Measurements from ENCODE around the gene POFUT2.
"Not testable (repeated sequence)": the region's sequence is repeated elsewhere in the genome, so short reads cannot be mapped to it uniquely, and the experiment has no call there.

Gene POFUT2

DNA sequence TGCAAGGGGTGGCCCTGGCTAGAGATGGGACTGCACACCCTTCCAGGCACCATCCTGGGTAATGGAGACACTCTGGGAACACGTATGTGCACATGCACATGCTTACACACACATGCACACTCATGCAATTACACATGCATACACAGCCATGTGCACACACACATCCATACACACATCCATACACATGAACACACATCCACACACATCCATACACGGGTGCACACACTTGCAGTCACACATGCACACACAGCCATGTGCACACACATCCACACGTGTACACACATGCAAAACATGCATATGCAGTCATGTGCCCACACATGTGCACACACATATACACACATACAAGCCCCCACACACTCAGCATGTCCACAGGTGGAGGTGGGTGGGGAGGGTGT, 22.3 kb upstream of the POFUT2 start:
- DNase-seq, result no peak

DNA sequence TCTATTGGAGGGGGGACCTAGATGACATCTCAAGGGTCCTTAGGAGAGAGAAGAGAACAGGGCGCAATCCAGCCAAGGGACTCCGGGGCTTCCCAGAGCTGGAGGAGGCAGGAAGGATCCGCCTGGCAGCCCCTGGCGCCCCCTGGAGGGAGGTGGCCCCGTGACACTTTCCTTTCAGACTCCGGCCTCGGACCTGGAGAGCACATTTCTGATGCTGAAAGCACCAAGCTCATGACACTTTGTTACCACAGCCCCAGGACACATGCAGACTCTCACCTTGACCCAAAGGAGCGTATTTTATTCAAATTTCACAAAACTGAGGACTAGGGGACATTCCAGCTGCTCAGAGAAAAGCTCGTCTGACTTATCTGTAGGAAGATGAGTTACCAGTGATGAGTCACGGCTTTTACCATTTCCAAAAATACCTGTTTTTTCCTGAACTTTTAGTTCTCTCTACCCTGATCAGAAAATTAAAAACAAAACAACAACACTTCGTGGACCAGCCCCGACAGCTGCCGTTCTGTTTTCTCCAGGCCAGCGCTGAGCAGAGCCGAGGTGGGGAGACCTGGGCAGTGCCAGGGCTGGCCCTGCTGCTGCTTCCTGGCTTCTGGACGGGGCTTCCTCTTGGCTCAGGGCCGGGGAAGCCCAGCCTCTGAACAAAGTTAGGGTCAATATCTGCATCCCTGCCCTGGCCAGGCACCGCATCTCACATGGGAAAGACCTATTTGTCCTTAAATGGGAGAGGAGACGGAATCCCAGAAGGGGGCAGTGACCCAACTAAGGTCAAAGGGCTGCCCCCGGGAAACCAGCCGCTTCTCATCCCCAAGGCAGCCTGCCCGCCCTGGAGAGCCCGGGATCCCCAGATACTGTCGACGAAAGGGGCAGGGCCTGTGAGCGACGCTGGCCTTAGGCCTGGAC, 21.6 kb upstream of the POFUT2 start:
- peak; percentile 62 to 72 for DNase-seq

DNA sequence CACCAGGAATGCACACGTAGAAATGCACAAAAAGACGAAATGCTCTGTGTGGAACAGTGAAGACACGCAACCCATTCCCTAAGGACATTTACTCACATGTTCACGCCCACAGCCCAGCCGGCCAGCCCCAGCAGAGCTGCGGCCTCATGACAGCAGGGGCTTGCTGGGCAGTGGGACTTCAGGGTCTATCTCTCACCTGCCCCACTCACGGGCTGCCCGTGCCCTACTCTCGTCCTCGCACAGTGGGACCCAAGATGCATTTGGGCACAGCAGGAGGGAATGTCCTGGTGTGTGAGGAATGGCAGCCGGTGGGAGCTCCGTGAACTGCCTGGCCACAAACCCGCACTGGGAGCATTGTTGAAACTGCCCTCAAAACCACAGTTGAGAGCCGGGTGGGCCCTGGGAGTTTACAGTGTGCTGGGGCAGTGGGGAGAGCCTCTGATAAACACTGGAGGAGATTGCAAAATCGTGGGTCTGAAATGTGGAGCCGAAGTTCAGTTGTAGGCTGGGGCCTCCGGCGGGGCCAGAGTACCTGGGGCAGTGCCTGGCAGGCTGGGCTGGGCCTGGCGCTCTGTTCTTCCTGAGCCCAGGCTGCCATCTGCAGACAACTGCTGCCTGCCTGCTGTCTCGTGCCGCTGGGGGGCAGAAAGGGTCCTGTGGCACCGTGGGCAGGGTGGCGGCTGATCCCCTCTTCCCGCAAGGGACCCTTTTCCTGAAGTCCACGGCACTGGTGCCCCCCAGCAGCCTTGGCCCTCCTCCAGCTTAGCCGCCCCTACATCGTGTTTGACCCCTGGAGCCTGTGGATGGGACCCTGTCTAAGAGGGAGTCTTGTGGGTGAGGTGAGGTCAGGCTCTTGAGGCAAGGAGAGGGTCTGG, 20.7 kb upstream of the POFUT2 start:
- no peak for DNase-seq

DNA sequence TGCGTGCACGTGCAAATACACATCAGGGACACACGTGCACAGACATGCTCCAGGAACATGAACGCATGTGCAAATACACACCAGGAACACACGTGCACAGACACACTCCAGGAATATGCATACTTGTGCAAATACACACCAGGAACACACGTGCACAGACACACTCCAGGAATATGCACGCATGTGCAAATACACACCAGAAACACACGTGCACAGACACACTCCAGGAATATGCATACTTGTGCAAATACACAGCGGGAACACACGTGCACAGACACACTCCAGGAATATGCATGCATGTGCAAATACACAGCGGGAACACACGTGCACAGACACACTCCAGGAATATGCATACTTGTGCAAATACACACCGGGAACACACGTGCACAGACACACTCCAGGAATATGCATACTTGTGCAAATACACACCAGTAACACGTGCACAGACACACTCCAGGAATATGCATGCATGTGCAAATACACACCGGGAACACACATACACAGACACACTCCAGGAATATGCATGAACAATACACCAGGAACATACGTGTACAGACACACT, 20.0 kb upstream of the POFUT2 start:
- not testable (repeated sequence) for DNase-seq

DNA sequence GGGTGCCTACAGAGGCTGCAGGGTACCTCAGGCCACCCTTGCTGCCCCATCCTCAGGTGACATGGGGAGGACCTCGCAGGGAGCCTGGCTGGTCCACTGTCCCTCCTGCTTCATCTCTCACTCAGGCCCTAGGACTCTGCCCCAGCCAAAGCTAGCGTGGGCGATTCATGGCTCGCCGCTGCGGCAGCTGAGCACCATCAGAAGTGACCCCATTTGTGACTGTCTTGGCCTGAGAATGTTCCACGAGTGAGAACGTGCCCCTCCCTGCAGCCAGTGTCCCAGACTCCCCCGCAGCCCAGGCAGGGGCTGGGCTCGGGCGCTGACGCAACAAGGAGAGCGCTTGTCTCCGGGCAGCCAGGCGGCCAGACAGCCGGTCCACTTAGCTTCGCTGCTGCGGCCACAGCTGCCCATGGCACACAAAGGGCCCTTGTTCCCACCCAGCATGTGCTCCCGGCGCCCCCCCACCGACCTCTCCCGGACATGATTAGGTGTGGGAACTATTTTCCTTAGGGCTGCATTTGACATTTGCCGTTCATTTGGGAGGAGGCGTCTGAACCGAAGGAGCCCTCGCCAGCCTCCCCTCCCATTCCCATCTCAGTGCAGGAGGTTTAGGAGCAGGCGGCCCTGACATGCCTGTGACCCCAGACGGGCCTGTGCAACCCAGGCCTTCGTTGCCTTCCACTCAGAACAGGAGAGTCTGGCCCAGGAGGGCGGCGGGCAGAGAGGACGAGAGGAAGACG, 19.3 kb upstream of the POFUT2 start:
- DNase-seq, result no peak

DNA sequence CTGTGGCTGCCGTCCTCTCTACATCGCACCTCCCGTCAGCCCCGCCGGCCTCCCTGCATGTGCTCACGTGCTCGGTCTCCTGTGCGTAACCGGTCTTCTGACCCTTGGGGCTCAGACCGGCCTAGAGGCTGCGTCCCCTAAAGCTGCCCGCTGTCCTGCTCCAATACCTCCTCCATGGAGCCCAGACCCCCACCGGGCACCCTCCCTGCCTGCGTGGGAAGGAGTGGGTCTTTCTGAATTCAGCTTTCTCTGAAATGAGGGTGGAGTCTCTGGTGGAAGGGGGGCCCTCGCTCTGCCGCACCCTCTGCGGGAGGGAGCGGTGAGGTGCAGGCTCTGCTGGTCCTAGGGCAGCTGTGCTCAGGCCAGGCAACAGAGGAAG, 18.7 kb upstream of the POFUT2 start:
- DNase-seq, result no peak

DNA sequence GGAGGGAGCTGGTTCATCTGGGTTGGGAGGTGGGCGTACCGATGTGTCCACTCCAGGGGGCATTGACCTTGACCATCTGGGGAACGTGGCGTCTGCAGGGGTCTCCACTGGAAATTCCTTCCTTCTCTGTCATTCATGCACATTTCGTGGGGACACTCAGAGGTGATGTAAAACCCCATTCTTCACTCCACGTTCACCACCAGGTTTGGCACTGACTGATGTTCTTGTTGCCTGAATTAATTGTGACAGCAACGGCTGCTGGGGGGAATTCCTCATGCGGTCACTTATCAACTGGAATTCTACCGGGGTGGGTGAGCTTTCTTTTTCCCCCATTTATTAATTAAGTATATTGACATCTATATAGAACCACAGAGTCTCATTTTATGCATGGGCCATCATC, 18.1 kb upstream of the POFUT2 start:
- no peak for DNase-seq

DNA sequence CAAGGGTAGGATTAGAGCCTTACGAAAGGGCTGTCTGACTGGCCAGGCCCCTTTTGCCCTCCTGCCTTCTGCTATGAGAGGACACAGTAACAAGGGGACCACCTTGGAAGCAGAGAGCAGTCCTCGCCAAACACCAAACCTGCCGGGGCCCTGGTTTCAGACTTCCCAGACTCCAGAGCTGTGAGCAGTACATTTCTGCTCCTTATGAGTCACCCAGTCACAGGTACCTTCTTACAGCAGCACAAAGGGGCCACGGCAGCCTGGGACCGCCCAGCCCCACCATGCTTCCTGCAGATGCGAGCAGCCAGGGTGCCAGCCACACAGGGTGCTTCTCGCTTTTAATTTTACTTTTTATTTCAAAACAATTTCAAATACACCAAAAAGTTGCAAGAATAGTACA, 17.2 kb upstream of the POFUT2 start:
- DNase-seq, result peak in 1 of 2 experiments; percentile 19

DNA sequence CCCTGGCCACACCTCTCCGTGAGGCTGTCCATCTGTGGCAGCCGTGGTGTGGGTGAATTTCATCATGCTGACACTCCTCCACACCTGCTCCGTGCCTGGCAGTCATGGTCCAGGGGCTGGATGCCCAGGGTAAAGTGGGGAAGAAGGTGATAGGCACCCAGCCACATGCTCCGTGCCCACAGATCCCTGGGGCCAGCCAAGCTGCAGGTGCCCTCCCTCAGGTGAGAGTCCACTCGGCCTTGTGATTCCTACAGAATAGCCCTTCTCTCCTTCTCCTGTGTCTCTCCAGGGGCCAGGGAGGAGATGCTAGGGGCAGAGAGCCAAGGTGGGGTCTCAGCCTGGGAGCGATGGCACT, 16.8 kb upstream of the POFUT2 start:
- no peak for DNase-seq

DNA sequence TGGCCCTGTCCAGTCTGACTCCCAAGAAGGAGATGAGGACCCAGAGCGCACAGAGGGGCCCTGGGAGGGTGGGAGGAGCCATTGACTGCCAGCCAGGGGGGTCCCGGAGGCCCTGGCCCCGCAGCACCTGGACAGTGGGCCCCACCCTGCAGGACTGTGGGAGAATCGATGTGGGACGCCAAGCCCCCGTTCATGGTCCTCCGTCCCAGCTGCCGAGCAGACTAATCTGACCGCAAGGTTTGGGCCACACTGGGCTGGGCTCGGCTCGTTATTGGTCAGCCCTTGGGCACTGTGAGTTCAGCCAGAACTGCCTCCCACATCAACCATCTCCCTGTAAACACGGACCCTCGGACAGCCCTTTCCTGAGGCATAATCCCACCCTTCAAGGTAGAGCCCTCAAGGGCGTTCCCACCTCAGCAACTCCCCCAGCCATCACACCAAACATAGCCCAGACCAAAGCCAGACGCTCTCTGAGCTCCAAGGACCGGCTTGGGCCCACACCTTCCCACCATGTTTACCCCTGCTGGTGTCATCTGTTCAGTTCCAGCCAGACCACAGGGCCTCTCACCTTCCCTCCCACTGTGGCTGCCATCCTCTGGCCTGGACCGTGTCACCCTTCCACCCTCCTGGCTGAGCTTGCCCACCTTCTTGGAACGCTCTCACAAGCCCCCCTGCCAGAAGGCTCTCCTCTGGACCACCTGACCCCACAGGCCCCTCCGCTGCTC, 16.2 kb upstream of the POFUT2 start:
- no peak for DNase-seq

DNA sequence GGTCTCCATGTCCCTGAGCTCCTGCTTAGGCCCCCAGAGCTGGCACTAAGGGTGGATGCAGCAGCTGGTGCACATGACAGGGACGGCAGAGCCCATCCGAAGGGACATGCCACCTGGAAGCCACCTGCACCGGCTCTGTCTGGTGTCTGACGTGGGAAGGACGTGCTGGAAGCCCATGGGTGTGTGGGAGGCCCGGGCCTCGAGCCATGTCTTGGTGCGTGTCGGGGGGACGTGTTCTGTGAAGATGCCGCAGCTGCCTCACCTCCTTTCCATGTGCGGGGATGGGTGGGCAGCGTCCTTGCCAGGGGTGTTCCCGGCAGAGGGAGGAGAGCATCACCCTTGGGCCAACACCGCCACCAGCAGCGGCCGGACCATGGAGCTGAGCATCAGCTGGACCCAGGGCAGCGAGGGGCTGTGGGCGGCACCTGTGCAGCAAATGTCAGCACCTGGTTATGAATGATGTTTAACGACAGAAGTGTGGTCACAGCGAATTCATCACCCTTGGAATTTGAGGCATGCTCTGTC, 15.5 kb upstream of the POFUT2 start:
- DNase-seq, result no peak

DNA sequence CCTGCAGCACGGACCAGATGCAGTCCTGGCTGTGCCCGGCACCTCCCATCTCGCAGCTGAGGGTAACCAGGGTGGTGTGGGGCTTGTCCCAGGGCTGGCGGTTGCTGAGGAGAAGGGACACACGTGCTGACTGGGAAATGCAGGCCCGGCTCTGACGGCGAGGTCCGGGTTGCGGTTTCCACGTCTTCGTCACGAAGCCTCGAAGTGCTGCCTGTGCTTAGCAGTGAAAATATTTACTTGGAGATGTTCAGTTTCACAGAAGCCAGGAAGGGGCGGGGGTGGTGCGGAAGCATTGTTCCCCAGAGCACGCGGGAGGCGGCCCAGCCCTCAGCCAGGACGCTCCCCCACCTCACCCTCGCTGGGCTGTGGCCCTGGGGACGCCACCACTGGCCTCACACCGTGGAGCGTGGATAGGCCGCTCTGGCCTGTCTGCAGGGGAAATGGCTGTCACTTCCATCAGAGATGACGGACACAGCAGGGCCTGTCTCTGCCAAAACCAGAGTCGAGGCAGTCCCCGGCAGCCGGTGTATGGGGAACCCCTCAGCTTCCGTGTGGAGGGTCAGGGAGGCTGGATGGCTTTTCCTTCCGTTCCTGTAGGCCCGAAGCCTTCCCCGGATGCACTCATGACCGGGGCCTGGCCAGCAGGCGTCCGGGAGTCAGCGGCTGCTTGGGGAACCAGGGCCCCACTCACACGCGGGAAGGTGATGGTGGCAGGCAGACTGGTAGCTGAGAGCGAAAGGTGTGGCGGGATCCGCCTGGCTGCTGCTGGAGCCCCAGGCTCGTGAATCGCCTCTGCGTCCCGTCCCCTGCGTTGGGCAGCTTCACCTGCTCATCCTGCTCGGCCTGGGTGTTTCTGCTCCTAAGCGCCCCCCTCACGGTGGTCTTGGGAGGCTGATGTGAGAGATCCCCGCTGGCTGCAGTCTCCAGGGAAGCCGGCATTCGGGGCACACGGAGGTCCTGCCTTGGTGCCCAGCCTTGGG, 14.7 kb upstream of the POFUT2 start:
- DNase-seq, result peak; percentile 55 to 70

DNA sequence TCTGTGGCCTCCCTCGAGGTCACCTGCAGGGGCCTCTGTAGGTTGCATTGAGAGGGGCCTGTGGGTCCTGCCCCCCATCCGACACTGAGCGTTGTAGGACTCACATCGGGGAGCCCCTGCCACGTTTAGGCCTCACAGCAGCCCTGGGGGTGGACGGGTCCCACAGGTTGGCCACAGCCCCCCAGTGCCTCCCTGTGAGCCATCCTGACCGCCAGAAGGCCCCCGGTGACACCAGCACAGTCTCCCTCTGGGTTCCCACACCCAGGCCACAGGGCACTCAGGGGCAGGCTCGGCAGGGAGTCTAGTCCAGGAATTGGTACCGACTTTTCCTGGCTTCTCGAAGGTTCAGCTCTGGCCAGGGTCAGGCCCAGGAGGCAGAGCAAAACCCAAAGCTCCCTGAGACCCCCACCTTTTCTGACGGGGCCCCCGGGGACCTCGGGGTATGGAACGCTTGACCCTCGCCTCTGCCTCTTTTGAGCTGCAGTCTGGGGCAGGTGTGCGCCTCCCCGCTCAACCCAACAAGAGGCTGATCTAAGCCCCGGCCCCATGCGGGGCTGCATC, 13.9 kb upstream of the POFUT2 start:
- no peak for DNase-seq

DNA sequence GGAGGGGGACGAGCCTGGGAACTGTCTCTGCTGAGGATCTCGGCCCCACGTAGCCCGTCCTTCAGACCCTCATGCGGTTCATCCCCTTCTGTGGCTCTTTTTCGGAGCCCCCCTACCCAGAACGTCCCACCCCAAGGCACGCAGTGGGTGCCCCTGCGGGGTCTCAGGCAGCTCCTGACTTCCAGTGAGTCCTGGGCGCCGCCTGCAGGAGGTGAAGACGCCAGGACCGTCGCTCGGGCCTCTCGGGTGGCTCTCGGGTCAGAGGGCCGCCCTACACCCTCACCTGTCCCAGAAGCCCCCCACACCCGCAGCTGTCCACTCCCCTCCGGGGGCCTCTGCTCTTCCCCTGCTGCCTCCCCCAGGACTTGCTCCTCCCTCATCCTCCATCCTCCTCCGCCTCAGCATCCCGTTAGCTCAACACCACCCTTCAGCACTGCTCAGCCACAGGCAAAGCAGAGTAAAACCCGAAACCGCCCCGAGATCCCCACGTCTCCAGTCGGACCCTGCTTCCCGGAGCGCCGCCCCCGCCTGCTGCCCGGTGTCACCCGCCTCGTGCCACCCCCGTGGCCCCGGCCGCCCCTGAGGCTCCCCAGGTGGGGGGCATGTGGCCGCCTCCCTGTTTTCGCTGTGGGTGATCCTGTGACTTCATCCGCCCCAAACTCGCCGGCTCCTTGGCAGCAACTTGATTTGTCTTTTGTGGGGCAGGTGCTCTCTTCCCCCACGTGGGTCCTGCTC, 13.3 kb upstream of the POFUT2 start:
- DNase-seq, result no peak

DNA sequence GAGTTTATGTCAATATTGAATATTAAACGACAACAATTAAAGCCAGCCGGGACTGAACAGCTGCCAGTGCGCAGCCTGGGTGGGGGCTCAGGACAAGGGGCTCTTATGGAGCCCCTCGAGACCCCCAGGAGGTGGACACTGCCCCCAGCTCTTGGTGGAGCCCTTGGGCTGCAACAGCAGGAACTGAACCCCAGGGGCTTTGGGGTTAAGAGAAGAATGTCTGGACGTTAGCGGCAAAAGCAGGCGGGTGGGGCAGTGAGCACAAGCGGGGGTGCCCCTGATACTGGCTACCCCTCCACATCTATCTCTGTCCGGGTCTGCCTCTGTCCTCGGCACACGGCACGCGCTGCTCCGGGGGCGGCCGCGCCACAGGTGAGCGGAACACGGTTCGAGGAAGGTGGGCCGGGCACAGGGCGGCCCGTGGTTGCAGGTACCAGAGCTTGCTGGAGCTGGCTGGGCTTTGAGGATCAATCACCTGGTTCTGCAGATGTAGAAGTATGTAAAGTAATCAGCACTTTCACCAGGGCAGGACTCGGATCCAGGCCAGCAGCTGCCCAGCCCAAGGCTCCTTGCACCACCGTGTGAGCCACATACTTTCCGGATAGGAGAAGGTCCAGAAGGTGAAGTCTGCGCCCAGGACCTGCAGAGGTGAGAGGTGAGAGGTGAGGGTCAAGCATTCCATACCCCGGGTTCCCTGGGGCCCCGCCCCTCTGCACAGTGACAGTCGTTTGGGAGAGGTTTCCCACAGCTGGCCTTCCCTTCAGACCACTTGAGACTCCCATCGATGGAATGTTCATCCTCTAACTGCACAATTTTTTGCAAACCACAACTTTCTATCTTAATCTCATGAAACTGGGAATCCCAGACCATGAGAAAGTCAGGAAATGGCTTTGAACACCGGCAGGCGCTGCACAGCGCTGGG, 12.4 kb upstream of the POFUT2 start:
- DNase-seq, result no peak

DNA sequence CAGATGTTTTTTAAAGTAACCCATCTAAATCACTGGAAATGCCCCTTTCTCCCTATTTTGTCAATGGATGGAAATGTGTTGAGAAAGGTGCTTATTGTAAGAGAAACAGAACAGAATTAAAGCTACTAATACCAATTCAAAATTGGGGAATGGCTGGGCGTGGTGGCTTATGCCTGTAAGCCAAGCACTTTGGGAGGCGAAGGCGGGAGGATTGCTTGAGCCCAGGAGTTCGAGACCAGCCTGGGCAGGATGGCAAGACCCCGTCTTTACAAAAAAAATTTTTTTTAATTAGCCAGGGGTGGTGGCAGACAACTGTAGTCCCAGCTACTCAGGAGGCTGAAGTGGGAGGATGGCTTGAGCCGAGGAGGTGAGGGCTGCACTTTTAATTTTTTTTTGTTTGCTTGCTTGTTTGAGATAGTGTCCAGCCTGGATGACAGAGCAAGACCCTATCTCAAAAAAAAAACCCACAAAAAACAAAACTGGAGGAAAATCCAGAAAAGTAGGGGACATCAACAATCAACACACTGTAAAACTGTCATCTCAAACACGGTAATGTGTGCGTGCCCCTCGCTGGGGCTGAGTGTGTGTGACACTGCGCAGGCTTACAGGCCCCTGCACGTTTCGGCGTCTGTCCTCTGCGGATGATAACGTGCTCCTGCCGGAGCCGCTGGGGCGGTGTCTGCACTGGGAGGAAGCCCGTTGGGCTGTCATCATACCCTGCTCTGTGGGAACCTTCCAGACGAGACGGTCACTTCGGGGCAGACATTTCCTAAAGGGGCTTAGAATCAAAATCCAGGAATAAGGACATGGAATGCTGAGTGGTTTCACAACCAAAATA, 11.6 kb upstream of the POFUT2 start:
- DNase-seq, result no peak

DNA sequence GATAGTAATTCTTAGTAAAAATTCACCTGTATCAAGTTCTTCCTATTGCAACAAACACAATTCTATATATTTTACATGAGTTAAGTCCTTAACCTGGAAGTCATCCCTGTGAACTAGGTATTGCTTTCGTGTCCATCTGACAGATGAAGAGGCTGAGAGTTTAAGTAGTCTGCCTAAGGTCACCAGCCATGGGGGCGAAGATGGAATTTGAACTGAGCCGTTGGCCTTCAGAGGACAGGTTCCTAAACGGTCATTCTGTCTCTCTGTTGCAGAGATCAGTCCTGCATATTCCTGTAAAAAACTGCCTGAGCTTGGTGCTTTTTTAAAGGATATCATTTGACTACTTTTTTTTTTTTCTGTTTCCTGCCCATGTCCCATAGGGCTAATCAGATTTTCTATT, 10.2 kb upstream of the POFUT2 start:
- no peak for DNase-seq

DNA sequence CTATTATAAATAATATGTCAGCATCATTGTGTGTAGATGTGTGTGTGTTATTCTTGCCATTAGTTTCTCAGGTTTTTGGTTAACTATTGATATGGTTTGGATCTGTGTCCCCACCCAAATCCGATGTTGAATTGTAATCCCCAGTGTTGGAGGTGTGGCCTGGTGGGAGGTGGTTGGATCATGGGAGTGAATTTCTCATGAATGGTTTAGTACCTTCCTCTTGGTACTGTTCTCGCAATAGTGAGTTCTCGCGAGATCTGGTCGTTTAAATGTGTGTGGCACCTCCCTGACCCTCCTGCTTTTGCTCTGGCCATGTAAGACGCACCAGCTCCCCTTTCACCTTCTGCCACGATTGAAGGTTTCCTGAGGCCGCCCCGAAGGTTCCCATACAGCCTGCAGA, 9.6 kb upstream of the POFUT2 start:
- DNase-seq, result no peak

Measured in activated CD4-positive, alpha-beta T cell treated with anti-CD3 and anti-CD28 coated beads, Interleukin-2, amount 50 U/mL, for 48 hours (primary cell).